ENCODE data around the gene SCGB1C2. TPM values are rescaled to one million over a fixed set of nuclear protein-coding genes. Genes with fewer than 3 reads are reported as not detected.
A peak's percentile ranks its signal among the peaks of the same experiment; 100 is the strongest.

SCGB1C2 gene
- polyA plus RNA-seq, 6 donors from 2014 or later = not detected

DNA sequence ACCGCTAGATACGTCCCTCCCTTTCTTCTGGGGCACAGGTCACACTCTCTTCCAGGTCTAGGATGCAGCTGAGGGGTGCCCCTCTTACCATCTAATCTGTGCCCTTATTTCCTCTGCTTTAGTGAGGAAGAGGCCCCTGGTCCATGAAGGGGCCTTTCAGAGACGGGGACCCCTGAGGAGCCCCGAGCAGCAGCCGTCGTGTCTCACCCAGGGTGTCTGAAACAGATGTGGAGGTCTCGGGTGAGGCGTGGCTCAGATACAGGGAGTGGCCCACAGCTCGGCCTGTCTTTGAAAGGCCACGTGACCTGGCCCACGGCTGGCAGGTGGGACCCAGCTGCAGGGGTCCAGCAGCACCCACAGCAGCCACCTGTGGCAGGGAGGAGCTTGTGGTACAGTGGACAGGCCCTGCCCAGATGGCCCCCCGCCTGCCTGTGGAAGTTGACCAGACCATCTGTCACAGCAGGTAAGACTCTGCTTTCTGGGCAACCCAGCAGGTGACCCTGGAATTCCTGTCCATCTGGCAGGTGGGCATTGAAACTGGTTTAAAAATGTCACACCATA lies 15.6 kb downstream of the SCGB1C2 start:
- Mint-ChIP-seq H3K27me3 (peaks cover 18 to 28% (median 20%) of the 10 kb centered on the region in 3 donors), H3K36me3 (no peaks in the 10 kb centered on the region), H3K4me3 (no peak overlapping the region), H3K4me1 (no peaks in the 10 kb centered on the region), H3K9me3 (peaks cover 0 to 2% (median 0%) of the 10 kb centered on the region in 7 donors), H3K27ac (no peak overlapping the region)
- DNase-seq (no peak), ATAC-seq (ENCODE audit: low read depth in 2 of 2) (no peak)

DNA sequence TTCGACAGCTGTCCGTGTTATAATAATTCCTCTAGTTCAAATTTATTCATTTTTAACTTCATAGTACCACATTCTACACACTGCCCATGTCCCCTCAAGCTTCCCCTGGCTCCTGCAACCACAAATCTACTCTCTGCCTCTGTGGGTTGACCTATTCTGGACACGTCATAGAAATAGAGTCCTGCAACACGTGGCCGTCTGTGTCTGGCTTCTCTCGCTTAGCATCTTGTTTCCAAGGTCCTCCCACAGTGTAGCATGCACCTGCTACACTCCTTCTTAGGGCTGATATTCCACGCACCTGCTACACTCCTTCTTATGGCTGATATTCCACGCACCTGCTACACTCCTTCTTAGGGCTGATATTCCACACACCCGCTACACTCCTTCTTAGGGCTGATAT lies 16.5 kb downstream of the SCGB1C2 start:
- Mint-ChIP-seq H3K4me3 (no peak overlapping the region), H3K36me3 (no peaks in the 10 kb centered on the region), H3K9me3 (peaks cover 0 to 2% (median 0%) of the 10 kb centered on the region in 7 donors), H3K4me1 (no peaks in the 10 kb centered on the region), H3K27me3 (peaks cover 18 to 26% (median 20%) of the 10 kb centered on the region in 3 donors), H3K27ac (no peak overlapping the region)
- DNase-seq (no peak), ATAC-seq (ENCODE audit: low read depth in 2 of 2) (no peak)

DNA sequence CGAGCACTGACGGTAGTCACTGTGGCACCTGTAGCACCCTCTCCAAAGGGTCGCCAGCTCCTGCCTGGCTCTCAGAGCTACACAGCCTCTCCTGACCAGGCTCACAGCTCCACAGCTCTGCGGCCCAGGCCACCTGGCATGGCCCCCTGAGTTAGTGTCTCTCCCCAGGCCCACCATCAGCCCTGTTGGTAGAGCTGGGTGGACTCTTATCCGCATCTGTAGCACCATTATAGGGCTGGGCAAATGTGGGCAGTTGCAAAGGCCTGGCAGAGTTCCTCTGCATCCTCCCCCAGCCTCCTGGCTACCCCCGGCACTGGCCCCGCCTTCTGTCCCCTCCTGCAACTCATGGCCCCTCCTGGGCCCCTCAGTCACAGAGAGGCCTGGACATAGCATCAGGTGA lies 18.2 kb downstream of the SCGB1C2 start:
- Mint-ChIP-seq H3K27me3 (peaks cover 13 to 19% (median 17%) of the 10 kb centered on the region in 3 donors), H3K9me3 (peaks cover 0 to 2% (median 0%) of the 10 kb centered on the region in 7 donors), H3K36me3 (no peaks in the 10 kb centered on the region), H3K4me1 (no peaks in the 10 kb centered on the region), H3K27ac (no peak overlapping the region), H3K4me3 (no peak overlapping the region)
- DNase-seq = no peak
- ATAC-seq (ENCODE audit: low read depth in 2 of 2) = no peak

DNA sequence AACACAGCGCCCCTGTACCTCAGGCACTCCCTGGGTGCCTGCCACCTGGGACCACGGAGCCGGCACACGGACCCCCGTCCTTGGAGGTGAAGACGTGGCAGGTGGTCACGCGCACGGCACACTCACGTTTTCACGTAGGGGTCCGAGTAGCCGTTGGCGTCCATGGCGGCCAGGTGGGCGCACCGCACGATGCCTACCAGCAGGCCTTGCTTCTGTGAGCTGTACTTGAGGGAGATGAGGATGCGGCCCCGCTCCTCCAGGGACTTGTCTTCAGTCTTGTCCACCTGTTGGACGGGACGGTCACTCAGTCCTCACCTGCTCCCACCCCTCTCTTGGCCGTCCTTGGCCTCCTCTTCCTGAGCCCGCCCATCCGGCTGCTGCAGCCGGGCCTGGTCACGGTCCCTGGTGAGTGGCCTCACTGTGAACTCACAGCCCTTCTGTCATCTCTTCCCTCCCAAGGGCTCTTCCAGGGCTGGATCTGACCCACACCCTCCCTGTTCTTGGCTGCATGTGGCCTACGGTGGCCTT lies 18.8 kb downstream of the SCGB1C2 start:
- H3K36me3 Mint-ChIP-seq = no peaks in the 10 kb centered on the region
- H3K4me3 Mint-ChIP-seq = no peak overlapping the region
- no peaks in the 10 kb centered on the region for H3K4me1 Mint-ChIP-seq
- ATAC-seq (ENCODE audit: low read depth in 2 of 2) (no peak), DNase-seq (no peak)
- H3K27me3 Mint-ChIP-seq = peaks cover 11 to 21% (median 21%) of the 10 kb centered on the region in 3 donors
- peaks cover 0 to 2% (median 0%) of the 10 kb centered on the region in 7 donors for H3K9me3 Mint-ChIP-seq
- no peak overlapping the region for H3K27ac Mint-ChIP-seq

DNA sequence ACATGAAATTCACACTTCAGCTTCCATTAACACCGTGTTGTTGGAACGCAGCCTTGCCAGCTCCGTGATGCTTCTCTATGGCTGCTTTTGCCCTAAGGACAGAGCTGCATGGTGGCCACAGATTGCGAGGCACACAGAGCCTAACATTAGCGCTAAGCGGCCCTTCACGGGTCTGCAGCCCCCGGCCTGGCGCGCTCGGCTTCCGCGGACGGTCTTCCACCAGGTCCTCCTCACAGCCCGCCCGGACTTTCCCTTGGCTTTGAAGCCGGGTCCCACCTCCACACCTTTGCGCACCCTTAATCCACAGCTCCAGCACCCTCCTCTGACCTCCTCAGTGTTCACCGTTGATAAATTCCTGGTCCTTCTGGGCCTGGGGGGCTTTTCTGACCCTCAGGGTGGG lies 19.6 kb downstream of the SCGB1C2 start:
- peaks cover 6 to 29% (median 26%) of the 10 kb centered on the region in 3 donors for H3K27me3 Mint-ChIP-seq
- H3K4me1 Mint-ChIP-seq = no peaks in the 10 kb centered on the region

DNA sequence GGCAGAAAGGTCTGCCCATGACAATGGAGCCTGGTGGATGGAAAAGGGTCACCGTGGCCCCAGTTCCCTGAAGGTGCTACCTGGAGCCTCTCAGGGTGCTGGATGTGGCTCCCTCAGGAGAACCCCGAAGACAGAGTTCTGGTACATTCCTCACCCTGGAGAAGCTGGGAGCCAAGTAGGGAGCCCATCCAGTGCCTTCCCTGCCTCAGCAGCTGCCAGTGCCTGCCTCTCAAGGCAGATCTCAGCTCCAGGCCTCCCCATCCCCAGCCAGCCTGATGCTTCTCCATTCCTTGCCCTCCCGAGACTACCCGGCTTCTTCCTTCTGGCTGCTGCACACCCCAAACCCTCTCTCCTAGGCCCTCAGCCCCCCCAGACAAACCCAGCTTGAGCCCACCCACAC lies 20.5 kb downstream of the SCGB1C2 start:
- H3K4me3 Mint-ChIP-seq = no peak overlapping the region
- H3K36me3 Mint-ChIP-seq = no peaks in the 10 kb centered on the region
- ATAC-seq (ENCODE audit: low read depth in 2 of 2) = no peak
- no peak for DNase-seq
- peaks cover 0 to 2% (median 0%) of the 10 kb centered on the region in 7 donors for H3K9me3 Mint-ChIP-seq
- peaks cover 9 to 35% (median 29%) of the 10 kb centered on the region in 3 donors for H3K27me3 Mint-ChIP-seq
- no peaks in the 10 kb centered on the region for H3K4me1 Mint-ChIP-seq
- H3K27ac Mint-ChIP-seq = no peak overlapping the region

More for the DNA sequence above, 19.6 kb downstream of the SCGB1C2 start:
- H3K27ac Mint-ChIP-seq = peak overlapping the region in 1 of 6 donors; percentile 41
- H3K9me3 Mint-ChIP-seq = peaks cover 0 to 2% (median 0%) of the 10 kb centered on the region in 7 donors
- ATAC-seq (ENCODE audit: low read depth in 2 of 2) = no peak
- no peaks in the 10 kb centered on the region for H3K36me3 Mint-ChIP-seq
- no peak for DNase-seq
- peak overlapping the region in 1 of 8 donors; percentile 42 for H3K4me3 Mint-ChIP-seq

DNA sequence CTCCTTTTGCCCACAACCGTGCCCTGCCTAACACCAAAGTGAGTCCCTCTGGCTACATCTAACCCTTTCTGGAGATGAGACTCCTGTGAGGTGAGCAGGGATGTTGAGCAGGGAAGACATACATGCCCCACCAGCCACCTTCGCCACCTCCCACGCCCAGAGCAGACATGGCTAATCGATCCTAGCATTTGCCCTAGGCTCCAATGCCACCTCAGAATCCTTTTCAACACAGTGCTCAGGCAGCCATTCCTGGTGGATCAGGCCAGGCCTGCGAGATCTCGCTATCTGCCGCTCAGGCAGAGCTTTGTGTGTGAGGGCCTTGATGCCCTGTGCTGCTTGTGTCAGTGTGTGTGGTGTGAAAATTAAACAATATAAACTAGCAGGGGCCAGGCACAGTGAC lies 21.0 kb downstream of the SCGB1C2 start:
- Mint-ChIP-seq H3K27me3 (peaks cover 9 to 35% (median 31%) of the 10 kb centered on the region in 3 donors), H3K4me1 (no peaks in the 10 kb centered on the region), H3K27ac (no peak overlapping the region), H3K36me3 (no peaks in the 10 kb centered on the region), H3K9me3 (peaks cover 0 to 2% (median 0%) of the 10 kb centered on the region in 7 donors), H3K4me3 (no peak overlapping the region)
- ATAC-seq (ENCODE audit: low read depth in 2 of 2) = no peak
- no peak for DNase-seq

DNA sequence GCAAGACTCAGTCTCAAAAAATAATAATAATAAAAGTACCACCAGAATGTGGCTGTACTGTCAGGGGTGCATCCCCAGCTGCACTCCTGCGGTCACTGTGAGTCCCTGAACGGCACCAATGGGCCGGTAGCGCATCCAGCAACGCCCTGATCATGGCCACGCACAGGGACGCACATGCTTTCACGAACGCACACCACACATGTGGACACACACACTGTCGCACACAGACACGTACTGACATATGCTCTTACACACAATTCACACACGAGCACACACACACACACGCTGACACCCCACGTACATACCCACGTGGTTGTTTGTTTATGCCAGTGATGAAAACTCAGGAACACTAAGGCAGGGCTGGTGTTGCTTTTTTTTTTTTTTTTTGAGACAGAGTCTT lies 22.2 kb downstream of the SCGB1C2 start:
- Mint-ChIP-seq H3K4me1 (no peaks in the 10 kb centered on the region), H3K4me3 (no peak overlapping the region), H3K27ac (no peak overlapping the region), H3K36me3 (no peaks in the 10 kb centered on the region), H3K27me3 (peaks cover 4 to 36% (median 25%) of the 10 kb centered on the region in 3 donors), H3K9me3 (no peaks in the 10 kb centered on the region)
- DNase-seq (no peak), ATAC-seq (ENCODE audit: low read depth in 2 of 2) (no peak)

DNA sequence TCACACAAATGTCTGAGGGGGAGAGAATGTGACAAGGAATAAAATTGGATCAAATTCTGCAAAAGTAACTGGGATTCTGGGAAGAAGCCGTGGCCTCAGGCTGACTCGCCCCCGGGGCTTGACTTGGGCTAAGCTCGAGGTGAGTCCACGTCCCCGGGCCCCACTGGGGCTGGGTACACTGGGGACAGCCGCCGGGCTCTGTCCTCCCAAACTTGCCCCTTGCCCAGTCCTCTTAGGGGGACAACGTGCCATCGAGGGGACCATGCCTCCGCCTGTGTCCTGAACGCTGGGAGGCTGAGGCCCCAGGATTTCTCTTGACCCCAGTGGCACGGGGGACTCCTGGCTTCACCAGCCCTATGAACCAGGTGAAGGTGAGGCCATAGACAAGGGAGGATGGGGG lies 23.0 kb downstream of the SCGB1C2 start:
- Mint-ChIP-seq H3K4me3 (no peak overlapping the region), H3K36me3 (no peaks in the 10 kb centered on the region), H3K27ac (no peak overlapping the region), H3K9me3 (no peaks in the 10 kb centered on the region), H3K27me3 (peaks cover 4 to 33% (median 25%) of the 10 kb centered on the region in 3 donors), H3K4me1 (no peaks in the 10 kb centered on the region)
- ATAC-seq (ENCODE audit: low read depth in 2 of 2) (no peak), DNase-seq (no peak)

DNA sequence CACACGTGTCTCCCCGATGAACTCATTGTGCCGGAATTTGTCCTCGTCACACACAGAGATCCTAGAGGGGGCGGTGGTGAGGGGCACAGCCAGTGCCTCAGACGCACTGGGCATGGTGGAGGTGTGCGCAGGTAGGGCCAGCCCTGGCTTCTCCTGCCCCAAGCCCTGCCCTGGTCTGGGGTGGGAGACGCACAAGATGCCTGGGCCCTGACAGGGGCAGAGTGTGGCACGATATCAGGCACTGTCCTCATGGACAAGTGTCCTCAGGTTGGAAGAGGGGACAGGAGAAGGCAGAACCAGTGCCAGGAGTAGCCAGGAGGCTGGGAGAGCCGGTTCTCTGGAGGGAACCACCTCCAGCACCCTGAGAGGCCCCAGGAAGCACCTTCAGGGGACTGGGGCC lies 24.1 kb downstream of the SCGB1C2 start:
- DNase-seq = no peak
- H3K4me3 Mint-ChIP-seq = no peak overlapping the region
- no peaks in the 10 kb centered on the region for H3K4me1 Mint-ChIP-seq
- no peak overlapping the region for H3K27ac Mint-ChIP-seq
- no peaks in the 10 kb centered on the region for H3K9me3 Mint-ChIP-seq
- peaks cover 4 to 26% (median 25%) of the 10 kb centered on the region in 3 donors for H3K27me3 Mint-ChIP-seq
- H3K36me3 Mint-ChIP-seq = no peaks in the 10 kb centered on the region
- no peak for ATAC-seq (ENCODE audit: low read depth in 2 of 2)

DNA sequence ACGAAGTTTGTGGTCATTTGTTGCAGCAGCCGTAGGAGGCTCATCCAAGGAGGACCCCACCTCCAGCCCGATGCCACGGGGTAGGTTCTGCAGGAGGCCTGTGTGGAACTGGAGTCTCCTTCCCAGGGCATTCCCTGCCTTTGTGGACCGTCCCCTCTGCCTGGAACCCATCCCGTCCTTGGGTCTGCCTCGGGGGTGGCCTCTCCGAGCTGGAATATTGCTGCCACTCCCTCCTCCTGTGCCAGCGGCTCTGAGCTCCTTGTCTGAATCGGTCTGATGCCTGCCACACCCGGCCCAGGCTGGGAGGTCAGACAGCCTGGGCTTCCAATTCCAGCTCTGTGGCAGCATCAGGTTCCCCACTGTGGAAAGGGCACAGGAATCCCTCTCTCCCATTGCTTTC lies 25.3 kb downstream of the SCGB1C2 start:
- H3K36me3 Mint-ChIP-seq = no peaks in the 10 kb centered on the region
- no peak overlapping the region for H3K27ac Mint-ChIP-seq
- no peak overlapping the region for H3K4me3 Mint-ChIP-seq
- H3K9me3 Mint-ChIP-seq = no peaks in the 10 kb centered on the region
- no peak for DNase-seq
- no peaks in the 10 kb centered on the region for H3K4me1 Mint-ChIP-seq
- ATAC-seq (ENCODE audit: low read depth in 2 of 2) = no peak
- H3K27me3 Mint-ChIP-seq = peaks cover 4 to 25% (median 24%) of the 10 kb centered on the region in 3 donors

DNA sequence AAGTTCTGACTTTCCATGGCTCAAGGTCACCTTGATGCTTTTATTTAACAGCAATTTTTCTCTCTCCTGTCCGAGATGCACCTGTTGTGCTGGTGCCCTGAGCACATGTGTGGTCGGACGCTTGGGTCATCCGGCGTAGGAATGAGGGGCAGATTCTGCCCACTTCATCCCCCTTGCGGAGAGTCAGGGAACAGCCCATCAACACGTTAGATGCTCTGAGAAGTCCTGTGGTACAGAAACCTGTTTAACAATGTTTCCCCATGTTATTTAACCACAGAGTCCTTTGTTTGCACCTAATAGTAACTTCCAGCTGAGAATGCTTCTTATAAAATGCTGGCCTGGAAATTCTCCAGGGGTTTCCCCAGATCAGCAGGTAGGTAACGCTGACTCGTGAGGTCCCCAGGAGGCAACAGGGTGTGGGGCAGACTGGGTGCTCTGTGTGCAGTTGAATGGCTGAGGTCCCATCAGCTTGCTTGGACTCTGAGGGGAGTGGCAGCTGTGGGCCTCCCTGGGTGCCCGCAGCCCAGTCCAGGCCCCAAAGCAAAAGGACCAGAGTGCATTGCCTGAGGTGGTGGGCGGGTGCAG lies 26.2 kb downstream of the SCGB1C2 start:
- H3K36me3 Mint-ChIP-seq = no peaks in the 10 kb centered on the region
- H3K4me3 Mint-ChIP-seq = no peak overlapping the region
- peaks cover 4 to 19% (median 18%) of the 10 kb centered on the region in 3 donors for H3K27me3 Mint-ChIP-seq
- DNase-seq (no peak), ATAC-seq (ENCODE audit: low read depth in 2 of 2) (no peak)
- no peaks in the 10 kb centered on the region for H3K4me1 Mint-ChIP-seq
- H3K27ac Mint-ChIP-seq = no peak overlapping the region
- no peaks in the 10 kb centered on the region for H3K9me3 Mint-ChIP-seq

DNA sequence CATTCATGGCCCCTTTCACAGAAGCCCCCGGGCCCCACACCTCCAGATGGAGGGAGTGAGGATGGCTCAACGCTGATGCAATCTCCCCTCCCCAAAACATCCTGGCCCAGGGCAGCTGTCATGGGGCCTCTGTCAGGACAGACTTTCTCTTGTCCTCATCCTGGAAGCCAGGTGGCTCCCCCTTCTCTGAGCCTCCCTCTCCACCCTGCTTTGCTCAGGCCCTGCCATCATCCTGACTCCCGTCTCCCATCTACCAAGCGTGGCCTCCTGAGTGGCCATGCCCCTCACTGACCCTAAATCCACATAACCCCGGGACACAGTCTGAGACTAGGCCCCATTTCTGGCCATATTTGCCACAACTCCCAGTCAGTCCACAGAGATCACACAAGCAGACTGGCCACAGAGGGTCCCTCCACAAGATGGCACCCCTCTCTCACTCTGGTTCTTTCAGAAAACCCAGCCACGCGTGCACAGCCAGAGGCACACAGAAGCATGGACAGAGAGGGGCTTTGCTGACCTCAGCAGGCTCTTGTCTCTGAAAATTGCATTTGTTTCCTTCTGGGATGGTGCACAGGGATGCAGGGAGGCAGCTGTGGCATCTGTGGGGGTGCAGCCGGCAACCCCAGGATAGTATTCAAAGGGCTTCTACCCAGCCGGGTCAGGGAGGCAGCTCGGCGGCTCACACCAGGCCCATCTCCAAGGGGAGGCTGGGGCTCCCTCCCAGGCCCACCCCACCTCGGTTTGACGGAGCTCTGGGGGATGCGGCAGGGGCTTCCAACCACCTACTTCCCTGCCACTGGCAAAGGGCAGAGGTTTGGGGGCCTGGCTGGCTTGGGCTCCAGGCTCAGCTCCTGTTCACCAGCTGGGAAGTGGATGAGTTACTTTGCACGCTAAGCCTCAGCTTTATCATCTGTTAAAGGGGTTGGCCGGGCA lies 27.2 kb downstream of the SCGB1C2 start:
- ATAC-seq (ENCODE audit: low read depth in 2 of 2) = no peak
- peak overlapping the region in 1 of 6 donors; percentile 58 for H3K27ac Mint-ChIP-seq
- H3K9me3 Mint-ChIP-seq = no peaks in the 10 kb centered on the region
- H3K4me1 Mint-ChIP-seq = no peaks in the 10 kb centered on the region
- DNase-seq = no peak
- H3K36me3 Mint-ChIP-seq = no peaks in the 10 kb centered on the region
- no peak overlapping the region for H3K4me3 Mint-ChIP-seq
- peaks cover 8 to 25% (median 18%) of the 10 kb centered on the region in 3 donors for H3K27me3 Mint-ChIP-seq
